GM21367 (cell line): Measurements from ENCODE around the gene IGF1R.
"Not testable (repeated sequence)": the region's sequence is repeated elsewhere in the genome, so short reads cannot be mapped to it uniquely, and the experiment has no call there.

Experiments
- ATAC-seq: cut with Tn5 transposase; IDR thresholded peaks from one replicate; pipeline ENCODE4 v1.9.1; 2021; ENCODE audit not compliant: unreplicated experiment

The IGF1R gene

GRCh38 chr15:98978153-98978552 lies 329.8 kb downstream of the IGF1R start:
- ATAC-seq: no peak

GRCh38 chr15:98980899-98981228 lies 332.5 kb downstream of the IGF1R start:
- no peak for ATAC-seq

DNA sequence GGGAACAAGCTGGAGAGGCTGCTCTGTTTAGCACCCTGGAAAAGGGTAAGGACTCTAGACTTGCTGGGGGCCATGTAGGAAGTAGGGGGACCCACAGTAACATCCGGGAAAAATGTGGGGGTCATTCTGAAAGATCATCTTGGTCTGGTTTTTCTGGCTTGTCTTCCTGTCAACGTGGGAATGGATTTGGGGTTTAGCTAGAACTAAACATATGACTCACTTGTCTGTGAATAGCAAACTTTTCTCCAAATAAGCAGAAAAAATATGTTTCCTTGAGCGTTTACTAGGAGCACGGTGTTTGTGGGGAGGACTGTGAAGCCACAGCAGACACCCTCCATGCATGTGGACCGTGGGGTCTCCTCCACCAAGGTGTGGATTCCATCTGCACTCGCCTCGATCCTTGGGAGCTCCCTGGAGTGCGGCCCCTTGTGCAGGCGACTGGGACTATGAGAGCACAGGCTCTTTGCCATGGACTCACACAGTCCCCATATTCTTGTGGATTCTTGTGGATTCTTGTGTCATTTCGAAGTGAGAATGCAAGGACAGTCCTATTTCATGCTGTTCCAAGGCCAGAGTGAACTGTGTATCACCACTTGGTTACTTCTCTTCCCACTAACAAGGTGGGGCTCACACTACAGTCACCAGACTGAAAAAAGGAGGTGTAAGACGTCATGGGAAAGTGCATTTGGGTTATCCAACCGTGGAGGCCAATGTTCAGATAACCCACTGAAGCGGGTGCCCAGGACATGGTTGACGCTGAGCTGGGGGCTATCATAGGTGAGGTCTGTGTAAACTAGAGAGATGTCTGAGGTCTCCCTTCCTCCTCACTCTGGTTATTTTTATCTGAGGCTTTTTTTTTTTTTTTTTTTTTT lies 333.7 kb downstream of the IGF1R start:
- no peak for ATAC-seq

- ATAC-seq: no peak
Measured at GRCh38 chr15:98983334-98983733, 335.0 kb downstream of the IGF1R start.

GRCh38 chr15:98986281-98986680 lies 337.9 kb downstream of the IGF1R start:
- no peak for ATAC-seq

DNA sequence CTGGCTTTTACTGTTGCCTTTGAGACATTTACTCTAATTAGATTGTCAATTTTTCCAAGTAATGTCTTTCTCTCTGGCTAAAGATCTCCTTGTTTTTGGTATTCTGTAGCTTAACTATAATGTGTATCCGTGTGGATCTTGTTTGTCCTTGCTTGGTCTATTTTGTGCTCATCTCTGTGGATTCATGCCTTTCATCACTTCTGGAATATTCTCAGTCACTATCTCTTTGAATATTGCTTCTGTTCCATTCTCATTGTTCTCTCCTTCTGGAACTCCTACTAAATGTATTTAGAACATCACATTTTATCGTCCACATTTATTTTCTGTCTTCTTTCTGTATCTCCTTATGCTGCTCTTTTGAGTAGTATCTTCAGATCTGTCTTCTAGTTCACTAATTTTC lies 346.6 kb downstream of the IGF1R start:
- ATAC-seq: no peak

DNA sequence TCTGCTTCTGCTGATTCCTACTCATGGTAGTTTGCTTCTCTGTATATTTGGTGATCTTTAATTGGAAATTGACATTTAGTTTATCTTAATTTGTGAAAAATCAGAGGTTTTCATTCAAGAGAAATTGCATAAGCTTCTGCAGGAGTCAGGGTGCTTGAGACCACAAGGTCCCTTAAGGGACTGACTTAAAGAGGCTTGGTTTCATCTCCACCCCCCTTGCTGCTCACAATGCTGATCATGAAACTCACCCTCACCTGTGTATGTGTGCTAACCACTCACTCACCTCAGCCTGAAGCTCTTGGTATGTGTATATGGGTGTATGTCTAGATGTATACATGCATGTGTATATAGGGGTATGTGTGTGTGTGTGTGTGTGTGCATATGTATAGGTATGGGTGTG lies 347.8 kb downstream of the IGF1R start:
- no peak for ATAC-seq

- no peak for ATAC-seq
Measured at GRCh38 chr15:98996624-98997023, 348.3 kb downstream of the IGF1R start.

DNA sequence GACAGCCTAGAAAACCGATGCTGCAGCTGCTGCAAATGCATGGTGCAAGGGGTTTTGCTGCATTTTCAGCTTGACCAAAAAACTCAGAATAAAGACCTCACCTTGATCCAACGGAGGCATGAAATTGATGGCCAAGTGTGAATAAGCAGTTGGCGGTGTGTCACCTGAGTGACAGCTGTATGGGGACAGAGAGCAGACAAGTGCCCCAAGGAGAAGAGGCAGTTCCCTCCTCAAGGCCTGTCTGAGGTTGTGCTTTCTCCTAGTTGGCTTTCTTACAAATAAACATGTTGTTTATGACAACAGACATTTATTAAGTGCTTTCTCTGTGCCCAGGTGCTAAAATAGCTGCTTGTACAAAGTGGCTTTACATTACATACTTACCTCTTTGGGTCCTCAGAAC lies 349.0 kb downstream of the IGF1R start:
- ATAC-seq: no peak

GRCh38 chr15:98997755-98998154 lies 349.4 kb downstream of the IGF1R start:
- no peak for ATAC-seq

GRCh38 chr15:98998279-98998678 lies 349.9 kb downstream of the IGF1R start:
- no peak for ATAC-seq

DNA sequence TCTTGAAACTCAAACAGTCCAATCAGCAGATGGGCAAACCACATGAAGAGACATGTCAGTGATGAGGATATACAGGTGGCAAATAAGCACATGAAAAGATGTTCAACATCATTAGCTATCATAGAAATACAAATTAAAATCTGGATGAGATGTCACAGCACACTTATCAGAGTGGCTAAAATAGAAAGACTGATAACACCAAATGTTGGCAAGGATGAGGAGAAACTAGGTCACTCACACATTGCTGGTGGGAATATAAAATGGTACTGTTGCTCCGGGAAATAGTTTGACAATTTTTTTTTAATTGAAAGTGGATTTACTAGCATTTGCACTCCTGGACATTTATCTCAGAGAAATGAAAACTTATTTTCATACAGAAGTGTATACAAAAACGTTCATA lies 350.9 kb downstream of the IGF1R start:
- ATAC-seq: no peak

DNA sequence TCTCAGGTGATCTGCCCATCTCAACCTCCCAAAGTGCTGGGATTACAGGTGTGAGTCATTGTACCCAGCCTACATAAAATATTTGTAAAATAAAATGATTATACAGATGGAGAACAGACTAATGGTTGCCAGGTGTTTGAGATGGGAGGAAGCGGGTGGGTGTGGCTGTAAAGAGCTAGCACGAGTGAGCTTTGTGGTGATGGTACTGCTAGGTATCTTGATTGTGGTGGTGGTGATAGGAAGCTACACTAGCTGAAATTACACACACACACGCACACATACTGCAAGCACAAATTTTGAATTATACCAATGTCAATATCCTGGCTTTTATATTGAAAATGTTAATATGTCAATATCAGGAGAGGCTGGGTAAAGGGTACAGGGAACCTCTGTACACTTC lies 353.9 kb downstream of the IGF1R start:
- ATAC-seq: no peak

DNA sequence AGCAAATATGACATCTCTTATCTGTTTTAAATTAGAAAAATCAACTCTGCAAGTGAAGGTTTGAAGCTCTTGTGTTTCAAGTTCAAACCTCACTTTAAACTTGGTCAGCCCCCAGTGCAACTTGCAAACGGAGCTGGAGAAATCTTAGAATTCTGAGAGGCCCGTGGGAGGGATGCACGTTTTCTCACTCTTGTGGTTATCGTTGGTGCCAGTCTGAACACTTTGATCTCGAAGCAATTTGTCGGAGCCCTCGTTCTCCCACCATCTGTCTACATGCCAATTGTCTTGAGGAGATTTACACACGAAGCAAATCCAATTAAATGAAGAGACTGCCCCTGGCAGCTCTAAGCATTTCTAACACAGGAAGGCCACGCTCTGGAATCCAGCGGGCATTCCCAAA lies 355.0 kb downstream of the IGF1R start:
- not testable (repeated sequence) for ATAC-seq

DNA sequence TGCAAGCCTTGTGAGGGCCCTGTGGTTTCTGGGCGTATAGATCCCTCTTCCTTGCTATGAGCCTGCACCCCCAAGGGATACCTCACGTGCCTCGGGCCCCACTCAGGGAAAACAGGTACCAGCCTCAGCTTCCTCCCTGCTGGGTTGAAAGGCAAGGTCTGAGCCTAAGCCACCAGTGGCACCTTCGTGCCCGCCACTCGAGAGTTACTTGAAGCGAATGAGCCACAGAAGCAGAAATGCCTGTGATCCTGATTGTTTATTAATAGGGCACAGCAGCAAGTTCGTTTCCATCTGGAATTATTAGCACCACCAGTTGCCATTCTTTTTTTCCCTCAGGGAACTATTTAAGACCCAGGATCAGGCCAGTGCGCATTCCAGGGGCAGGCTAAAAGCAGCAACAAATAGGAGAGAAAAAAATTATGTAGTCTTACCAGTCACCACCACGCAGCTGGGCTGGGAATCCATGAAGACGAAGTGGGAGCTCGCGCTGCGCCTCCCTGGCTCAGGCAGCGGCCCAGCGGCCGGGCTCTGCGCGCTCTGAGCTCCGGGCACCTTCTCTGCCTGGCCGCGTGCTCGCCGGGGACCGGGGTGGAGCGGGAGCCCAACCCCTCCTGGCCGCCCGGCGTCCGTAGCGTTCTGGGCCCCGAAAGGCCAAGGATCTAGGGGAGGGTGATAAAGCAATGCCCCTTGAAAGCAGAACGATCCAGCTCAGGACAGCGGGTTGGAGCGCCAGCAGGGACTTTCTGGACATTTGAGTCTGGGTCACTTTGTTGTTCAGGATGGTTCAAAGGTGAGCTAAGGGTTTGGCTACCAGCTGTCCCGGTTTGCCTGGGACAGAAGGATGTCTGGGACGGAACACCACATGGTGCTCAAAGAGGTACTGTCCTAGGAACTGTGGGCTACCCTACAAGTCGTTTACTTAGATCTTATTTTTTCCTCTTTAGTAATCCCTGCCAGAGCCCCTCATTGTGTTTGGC lies 356.9 kb downstream of the IGF1R start:
- ATAC-seq: not testable (repeated sequence)

DNA sequence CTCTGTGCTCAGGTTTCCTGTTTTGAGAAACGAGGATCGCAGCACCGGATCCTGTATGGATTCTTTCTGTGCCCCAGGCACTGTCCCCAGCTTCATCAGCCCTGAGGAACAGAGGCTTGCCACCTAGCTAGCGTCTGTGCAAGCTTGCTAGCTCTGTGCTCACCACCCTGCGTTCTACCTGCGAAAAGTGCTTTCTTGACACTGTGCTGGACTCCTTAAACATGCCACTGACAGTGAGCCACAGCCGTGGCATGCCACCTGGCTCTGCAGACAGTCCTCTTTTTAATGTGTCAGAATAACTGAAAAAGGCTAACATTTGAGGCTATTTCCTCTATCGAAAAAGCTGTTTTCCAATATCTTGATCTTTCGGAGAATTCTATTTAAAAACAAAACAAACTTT lies 357.8 kb downstream of the IGF1R start:
- ATAC-seq: no peak

DNA sequence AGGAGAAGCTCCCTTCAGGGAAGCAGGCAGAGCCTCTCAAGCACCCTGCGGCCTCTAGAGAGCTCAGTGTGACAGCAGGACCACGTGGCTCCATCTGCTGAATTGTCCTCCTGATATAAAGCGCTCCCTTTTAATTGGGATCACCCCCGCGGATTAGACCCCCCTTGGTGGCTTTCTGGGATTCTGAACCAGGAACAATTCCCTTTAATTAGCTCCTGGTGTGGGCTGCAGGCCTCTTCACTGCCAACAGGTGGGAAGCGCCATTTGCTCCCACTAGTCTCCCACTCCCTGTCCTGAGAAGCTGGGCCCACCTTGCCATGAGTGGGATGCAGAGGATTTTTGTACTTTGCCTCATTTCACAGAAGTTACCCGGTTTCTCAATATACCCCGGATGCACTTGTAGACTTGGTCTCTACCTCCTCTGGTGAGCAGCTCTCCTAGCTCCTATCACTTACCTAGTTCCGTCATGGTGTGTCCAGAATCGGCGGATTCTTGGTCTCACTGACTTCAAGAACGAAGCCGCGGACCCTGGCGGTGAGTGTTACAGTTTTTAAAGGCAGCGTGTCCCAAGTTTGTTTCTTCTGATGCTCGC lies 358.7 kb downstream of the IGF1R start:
- no peak for ATAC-seq

GRCh38 chr15:99009741-99010330 lies 361.5 kb downstream of the IGF1R start:
- ATAC-seq: no peak

DNA sequence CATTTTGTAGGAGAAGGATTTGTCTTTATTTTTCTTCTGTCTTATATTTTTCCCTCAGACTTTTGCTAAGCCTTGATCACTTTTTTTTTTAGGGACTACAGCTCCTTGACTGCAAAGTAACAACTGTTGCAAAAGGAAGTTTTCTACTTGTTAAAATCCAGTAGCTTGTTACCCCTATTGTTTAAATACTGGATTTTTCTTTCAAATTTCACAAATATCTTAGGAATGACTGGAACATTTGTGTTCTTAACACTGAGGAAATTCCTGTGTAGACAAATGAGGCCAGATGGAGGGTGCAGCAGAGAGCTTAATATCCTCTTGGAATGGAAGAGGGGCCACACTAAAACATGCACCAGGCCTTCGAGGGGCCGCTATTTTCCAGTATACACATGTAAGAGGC lies 362.4 kb downstream of the IGF1R start:
- ATAC-seq: no peak
